HepG2 (cell line): ENCODE results near the gene WDR7. TPM values are rescaled to one million over a fixed set of nuclear protein-coding genes. Genes with fewer than 3 reads are reported as not detected.

Source experiments
- ELF3 ChIP-seq: IDR thresholded peaks from 2 replicates; pipeline ENCODE4 v1.6.1; 2016; ENCODE audit warnings: missing genetic modification reagents, missing compliant biosample characterization
- HHEX ChIP-seq: IDR thresholded peaks from 2 replicates; pipeline ENCODE4 v1.6.1; 2016; ENCODE audit warnings: control low read depth
- KMT2A ChIP-seq: sonication (generic); formaldehyde crosslinking; IDR thresholded peaks from 2 replicates; pipeline ENCODE4 v1.4.0; 2020; ENCODE audit warnings: missing genetic modification reagents
- TARDBP ChIP-seq: sonication (generic); formaldehyde crosslinking; IDR thresholded peaks from 2 replicates; pipeline ENCODE4 v1.8.0; 2022; ENCODE audit warnings: mild to moderate bottlenecking, missing genetic modification reagents
- UBTF ChIP-seq: sonication (generic); formaldehyde crosslinking; IDR thresholded peaks from 2 replicates; pipeline ENCODE4 v1.4.0; 2020; ENCODE audit warnings: mild to moderate bottlenecking, missing genetic modification reagents
- YEATS4 ChIP-seq: sonication (generic); formaldehyde crosslinking; IDR thresholded peaks from 2 replicates; pipeline ENCODE4 v1.4.0; 2020; ENCODE audit warnings: missing genetic modification reagents, borderline replicate concordance
- ZNF124 ChIP-seq: sonication (generic); formaldehyde crosslinking; IDR thresholded peaks from 2 replicates; pipeline ENCODE4 v1.4.0; 2020; ENCODE audit warnings: missing genetic modification reagents
- ZNF205 ChIP-seq: IDR thresholded peaks from 2 replicates; pipeline ENCODE4 v1.6.1; 2018; ENCODE audit warnings: missing biosample characterization, missing genetic modification reagents
- ZNF383 ChIP-seq: sonication (generic); formaldehyde crosslinking; IDR thresholded peaks from 2 replicates; pipeline ENCODE4 v1.4.0; 2020; ENCODE audit warnings: missing genetic modification reagents, mild to moderate bottlenecking, borderline replicate concordance
- ZNF674 ChIP-seq: sonication (generic); formaldehyde crosslinking; IDR thresholded peaks from 2 replicates; pipeline ENCODE4 v1.5.0; 2020; ENCODE audit warnings: low read depth, mild to moderate bottlenecking, missing genetic modification reagents
- ZNF784 ChIP-seq: sonication (generic); formaldehyde crosslinking; IDR thresholded peaks from 2 replicates; pipeline ENCODE4 v1.5.1; 2020; ENCODE audit warnings: missing genetic modification reagents, mild to moderate bottlenecking, borderline replicate concordance
- ZNF883 ChIP-seq: sonication (generic); formaldehyde crosslinking; IDR thresholded peaks from 2 replicates; pipeline ENCODE4 v1.5.1; 2020; ENCODE audit warnings: mild to moderate bottlenecking, missing genetic modification reagents; ENCODE audit errors: not compliant biosample characterization
- ZSCAN5A ChIP-seq: sonication (generic); formaldehyde crosslinking; IDR thresholded peaks from 2 replicates; pipeline ENCODE4 v1.8.0; 2022; ENCODE audit warnings: mild to moderate bottlenecking, missing genetic modification reagents, borderline replicate concordance
- polyA plus RNA-seq, 8 experiments: library from polyadenylated mRNA; depleted of rRNA in 3 of 8; stranded (reverse) in 7 of 8; unstranded in 1 of 8; fragments of >200 nt; fragmentation: Illumina TruSeq in 4 of 8; extraction: Trizol in 4 of 8; gene quantifications; 2 replicates each; pipeline versions ENCODE4 v1.2.1 to v1.2.3, GENCODE V29; 2011 to 2016; ENCODE audit warnings: low read depth in 4 of 8, missing spikeins in 1 of 8, mixed read lengths in 1 of 8; ENCODE audit not compliant: insufficient read depth in 1 of 8
- total RNA-seq, 5 experiments: library from RNA; depleted of rRNA; stranded (reverse); fragments of >200 nt; fragmentation: Illumina TruSeq; extraction: Trizol; gene quantifications; 2 replicates each; pipeline ENCODE4 v1.2.3, GENCODE V29; 2016; ENCODE audit warnings: low read depth in 1 of 5
- TF ChIP-seq, protein P1 (sequence below): sonication (generic); formaldehyde crosslinking; IDR thresholded peaks from 2 replicates; pipeline ENCODE4 v1.4.0; 2020; ENCODE audit warnings: missing genetic modification reagents
- TF ChIP-seq, protein P2 (sequence below): sonication (generic); formaldehyde crosslinking; IDR thresholded peaks from 2 replicates; pipeline ENCODE4 v1.4.0; 2020; ENCODE audit warnings: missing genetic modification reagents
- TF ChIP-seq, protein P3 (sequence below): IDR thresholded peaks from 2 replicates; pipeline ENCODE4 v1.4.0; 2020; ENCODE audit warnings: mild to moderate bottlenecking, missing genetic modification reagents

Gene WDR7
- total and polyA plus RNA-seq, 2 of the 13 experiments (the other 11 are each of a cell fraction or from before 2014, with no cell fraction given): 2.0 to 7.8 TPM

DNA sequence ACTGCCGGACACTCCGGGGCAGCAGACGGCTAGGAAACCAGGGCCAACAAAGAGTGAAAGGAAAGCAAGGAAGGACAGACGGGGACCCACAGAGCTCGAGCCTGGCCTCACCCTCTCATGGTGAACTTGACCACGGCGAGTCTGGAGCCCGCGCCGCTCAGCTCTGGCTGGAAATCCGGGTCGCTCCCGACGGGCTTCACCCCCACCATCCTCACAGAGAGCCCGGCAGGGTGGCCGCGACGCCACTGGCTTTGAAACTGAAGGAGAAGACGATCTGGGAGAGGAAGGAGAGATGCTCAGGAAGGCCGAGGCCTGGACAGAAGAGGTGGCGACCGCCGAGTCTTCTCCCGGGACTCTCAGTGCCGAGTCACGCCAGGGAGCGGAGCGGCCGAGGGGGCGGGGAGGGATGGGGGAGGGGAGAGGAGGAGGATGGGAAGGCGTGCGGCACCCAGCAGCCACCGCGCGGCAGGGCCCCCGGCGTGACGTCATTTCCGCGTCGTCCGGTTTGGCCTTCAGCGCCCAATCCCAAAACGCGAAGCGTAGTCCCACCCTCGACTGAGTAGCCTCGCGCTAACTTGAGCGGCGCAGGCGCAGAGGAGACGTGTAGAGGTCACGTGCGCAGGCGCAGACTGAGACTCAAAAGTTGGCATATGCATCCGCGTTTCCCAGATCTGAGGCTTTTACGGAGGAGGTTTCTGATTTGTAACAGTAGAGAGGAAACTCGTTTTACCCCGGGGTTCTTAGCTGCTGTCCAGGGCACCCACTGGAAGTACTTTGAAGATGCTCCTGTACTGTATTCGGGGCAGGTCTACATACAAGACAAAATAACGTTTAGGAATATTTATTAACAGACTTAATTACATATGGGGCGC lies 12.7 kb upstream of the WDR7 start, which contains the start of gene TXNL1 (continued):
- peak; percentile 63 for TF ChIP-seq ELF3 (CRISPR knock-in tag)
- TF ChIP-seq, protein P1, sequence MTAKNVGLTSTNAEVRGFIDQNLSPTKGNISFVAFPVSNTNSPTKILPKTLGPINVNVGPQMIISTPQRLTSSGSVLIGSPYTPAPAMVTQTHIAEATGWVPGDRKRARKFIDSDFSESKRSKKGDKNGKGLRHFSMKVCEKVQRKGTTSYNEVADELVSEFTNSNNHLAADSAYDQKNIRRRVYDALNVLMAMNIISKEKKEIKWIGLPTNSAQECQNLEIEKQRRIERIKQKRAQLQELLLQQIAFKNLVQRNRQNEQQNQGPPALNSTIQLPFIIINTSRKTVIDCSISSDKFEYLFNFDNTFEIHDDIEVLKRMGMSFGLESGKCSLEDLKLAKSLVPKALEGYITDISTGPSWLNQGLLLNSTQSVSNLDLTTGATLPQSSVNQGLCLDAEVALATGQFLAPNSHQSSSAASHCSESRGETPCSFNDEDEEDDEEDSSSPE (CRISPR knock-in tag): peak; percentile 28; the same call in 1 of the 2 replicates
- peak; percentile 66; the same call in 1 of the 2 replicates for TF ChIP-seq YEATS4 (CRISPR knock-in tag)
- TF ChIP-seq ZNF383 (CRISPR knock-in tag): peak; percentile 29; the same call in 1 of the 2 replicates
- peak; percentile 80 for TF ChIP-seq TARDBP (CRISPR knock-in tag)
- peak; percentile 67; the same call in 1 of the 2 replicates for TF ChIP-seq ZSCAN5A (CRISPR knock-in tag)
- 0 out of 2 replicates have a peak, but pooled peaks have one; percentile 33 for TF ChIP-seq ZNF674 (CRISPR knock-in tag)
- peak; percentile 32; the same call in 1 of the 2 replicates for TF ChIP-seq ZNF124
- TF ChIP-seq ZNF205 (CRISPR knock-in tag): 0 out of 2 replicates have a peak, but pooled peaks have one; percentile 8
- no peak for TF ChIP-seq HHEX (CRISPR knock-in tag)
- TF ChIP-seq KMT2A (CRISPR knock-in tag): peak; percentile 89; the same call in 1 of the 2 replicates
- TF ChIP-seq, protein P2, sequence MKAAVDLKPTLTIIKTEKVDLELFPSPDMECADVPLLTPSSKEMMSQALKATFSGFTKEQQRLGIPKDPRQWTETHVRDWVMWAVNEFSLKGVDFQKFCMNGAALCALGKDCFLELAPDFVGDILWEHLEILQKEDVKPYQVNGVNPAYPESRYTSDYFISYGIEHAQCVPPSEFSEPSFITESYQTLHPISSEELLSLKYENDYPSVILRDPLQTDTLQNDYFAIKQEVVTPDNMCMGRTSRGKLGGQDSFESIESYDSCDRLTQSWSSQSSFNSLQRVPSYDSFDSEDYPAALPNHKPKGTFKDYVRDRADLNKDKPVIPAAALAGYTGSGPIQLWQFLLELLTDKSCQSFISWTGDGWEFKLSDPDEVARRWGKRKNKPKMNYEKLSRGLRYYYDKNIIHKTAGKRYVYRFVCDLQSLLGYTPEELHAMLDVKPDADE (CRISPR knock-in tag): no peak
- peak; percentile 78; the same call in 1 of the 2 replicates for TF ChIP-seq UBTF (CRISPR knock-in tag)
- TF ChIP-seq ZNF883 (CRISPR knock-in tag): peak; percentile 35
- peak; percentile 76; the same call in 1 of the 2 replicates for TF ChIP-seq ZNF784
- TF ChIP-seq, protein P3, sequence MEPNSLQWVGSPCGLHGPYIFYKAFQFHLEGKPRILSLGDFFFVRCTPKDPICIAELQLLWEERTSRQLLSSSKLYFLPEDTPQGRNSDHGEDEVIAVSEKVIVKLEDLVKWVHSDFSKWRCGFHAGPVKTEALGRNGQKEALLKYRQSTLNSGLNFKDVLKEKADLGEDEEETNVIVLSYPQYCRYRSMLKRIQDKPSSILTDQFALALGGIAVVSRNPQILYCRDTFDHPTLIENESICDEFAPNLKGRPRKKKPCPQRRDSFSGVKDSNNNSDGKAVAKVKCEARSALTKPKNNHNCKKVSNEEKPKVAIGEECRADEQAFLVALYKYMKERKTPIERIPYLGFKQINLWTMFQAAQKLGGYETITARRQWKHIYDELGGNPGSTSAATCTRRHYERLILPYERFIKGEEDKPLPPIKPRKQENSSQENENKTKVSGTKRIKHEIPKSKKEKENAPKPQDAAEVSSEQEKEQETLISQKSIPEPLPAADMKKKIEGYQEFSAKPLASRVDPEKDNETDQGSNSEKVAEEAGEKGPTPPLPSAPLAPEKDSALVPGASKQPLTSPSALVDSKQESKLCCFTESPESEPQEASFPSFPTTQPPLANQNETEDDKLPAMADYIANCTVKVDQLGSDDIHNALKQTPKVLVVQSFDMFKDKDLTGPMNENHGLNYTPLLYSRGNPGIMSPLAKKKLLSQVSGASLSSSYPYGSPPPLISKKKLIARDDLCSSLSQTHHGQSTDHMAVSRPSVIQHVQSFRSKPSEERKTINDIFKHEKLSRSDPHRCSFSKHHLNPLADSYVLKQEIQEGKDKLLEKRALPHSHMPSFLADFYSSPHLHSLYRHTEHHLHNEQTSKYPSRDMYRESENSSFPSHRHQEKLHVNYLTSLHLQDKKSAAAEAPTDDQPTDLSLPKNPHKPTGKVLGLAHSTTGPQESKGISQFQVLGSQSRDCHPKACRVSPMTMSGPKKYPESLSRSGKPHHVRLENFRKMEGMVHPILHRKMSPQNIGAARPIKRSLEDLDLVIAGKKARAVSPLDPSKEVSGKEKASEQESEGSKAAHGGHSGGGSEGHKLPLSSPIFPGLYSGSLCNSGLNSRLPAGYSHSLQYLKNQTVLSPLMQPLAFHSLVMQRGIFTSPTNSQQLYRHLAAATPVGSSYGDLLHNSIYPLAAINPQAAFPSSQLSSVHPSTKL (CRISPR knock-in tag): peak; percentile 36
